Measurements from ENCODE around the gene LRRC28. TPM values are rescaled to one million over a fixed set of nuclear protein-coding genes. Genes with fewer than 3 reads are reported as not detected.

LRRC28 gene
- total RNA-seq, 1 experiment from 2014 or later = 39.3 TPM

GRCh38 chr15:99282586-99282985, 31.3 kb downstream of the LRRC28 start:
- Histone ChIP-seq H3K9me3 (ENCODE audit: control insufficient read depth, insufficient read depth, low read depth, low read length) (no peaks in the 10 kb centered on the region), H3K4me1 (ENCODE audit: control insufficient read depth, insufficient read depth, low read length) (no peaks in the 10 kb centered on the region), H3K4me3 (ENCODE audit: low read depth in 2 of 2, low read length in 2 of 2) (no peak overlapping the region), H3K27me3 (ENCODE audit: control insufficient read depth, insufficient read depth, low read length) (no peaks in the 10 kb centered on the region), H3K27ac (ENCODE audit: low read length) (no peak overlapping the region), H3K36me3 (ENCODE audit: control insufficient read depth, insufficient read depth, low read length) (no peaks in the 10 kb centered on the region)
- CTCF ChIA-PET = interaction anchor here (0.6 to 1.4 kb wide), 2 partner anchors 28 to 422 kb away, joined by 3 to 6 read pairs; no protein-coding TSS in a partner anchor
- ATAC-seq = no peak
- no peak for DNase-seq (ENCODE audit: low read depth, low spot score)
- POLR2A ChIA-PET = no interaction called here
- intact Hi-C loops (cut with micrococcal nuclease; ENCODE audit: unreplicated experiment) (no loop called here), in situ Hi-C loops (cut with HindIII; ENCODE audit: low pct_unique_long_range_greater_than_20kb, low sequenced_read_pairs) (no loop called here)
- TF ChIP-seq POLR2AphosphoS5 (IDR thresholded peaks at IDR 0.05; ENCODE audit: low read depth, low read length) (no peak), TCF7L2 (IDR thresholded peaks at IDR 0.05; ENCODE audit: low read depth, low read length) (no peak), CTCF (IDR thresholded peaks at IDR 0.05) (no peak), REST (IDR thresholded peaks at IDR 0.05; ENCODE audit: insufficient read depth in 1 of 2, low read depth in 2 of 2, low read length in 1 of 2) (no peak), SIN3A (IDR thresholded peaks at IDR 0.05; ENCODE audit: borderline replicate concordance, insufficient read depth, low read depth, low read length) (no peak)
- BruUV-seq (replicated peaks) = no TSS peak

GRCh38 chr15:99283717-99284116, 32.4 kb downstream of the LRRC28 start:
- TF ChIP-seq REST (IDR thresholded peaks at IDR 0.05; ENCODE audit: insufficient read depth in 1 of 2, low read depth in 2 of 2, low read length in 1 of 2) = no peak
- TF ChIP-seq CTCF (IDR thresholded peaks at IDR 0.05) = no peak
- no peak for TF ChIP-seq TCF7L2 (IDR thresholded peaks at IDR 0.05; ENCODE audit: low read depth, low read length)
- no peak for TF ChIP-seq POLR2AphosphoS5 (IDR thresholded peaks at IDR 0.05; ENCODE audit: low read depth, low read length)
- no peak for TF ChIP-seq SIN3A (IDR thresholded peaks at IDR 0.05; ENCODE audit: borderline replicate concordance, insufficient read depth, low read depth, low read length)
- CTCF ChIA-PET = no interaction called here
- Histone ChIP-seq H3K27me3 (ENCODE audit: control insufficient read depth, insufficient read depth, low read length) (no peaks in the 10 kb centered on the region), H3K27ac (ENCODE audit: low read length) (no peak overlapping the region), H3K4me3 (ENCODE audit: low read depth in 2 of 2, low read length in 2 of 2) (no peak overlapping the region), H3K9me3 (ENCODE audit: control insufficient read depth, insufficient read depth, low read depth, low read length) (no peaks in the 10 kb centered on the region), H3K4me1 (ENCODE audit: control insufficient read depth, insufficient read depth, low read length) (no peaks in the 10 kb centered on the region), H3K36me3 (ENCODE audit: control insufficient read depth, insufficient read depth, low read length) (no peaks in the 10 kb centered on the region)
- POLR2A ChIA-PET = no interaction called here
- no peak for DNase-seq (ENCODE audit: low read depth, low spot score)
- ATAC-seq = no peak
- intact Hi-C loops (cut with micrococcal nuclease; ENCODE audit: unreplicated experiment) = no loop called here
- BruUV-seq (replicated peaks) = no TSS peak
- in situ Hi-C loops (cut with HindIII; ENCODE audit: low pct_unique_long_range_greater_than_20kb, low sequenced_read_pairs) = no loop called here
